SJSA1 (cell line): ENCODE data around the gene KITLG. TPM values are rescaled to one million over a fixed set of nuclear protein-coding genes. Genes with fewer than 3 reads are reported as not detected.

ENCODE experiments used
- DNase-seq, 2 experiments: peaks; one replicate each; pipeline ENCODE4 v3.0.0-alpha.2; 2015 to 2020; ENCODE audit warnings: low spot score in 2 of 2, low read depth in 1 of 2
- H3K27ac ChIP-seq: fragments of 250-450 bp; sonication (Bioruptor Pico); 2 replicates; pipeline ENCODE4 v1.5.1; 2020; ENCODE audit warnings: mild to moderate bottlenecking, moderate library complexity
- H3K27me3 ChIP-seq: fragments of 250-450 bp; sonication (Bioruptor Pico); replicated peaks from 2 replicates; pipeline ENCODE4 v1.5.1; 2020; ENCODE audit warnings: mild to moderate bottlenecking, moderate library complexity
- H3K36me3 ChIP-seq: fragments of 250-450 bp; sonication (Bioruptor Pico); 2 replicates; pipeline ENCODE4 v1.5.1; 2020; ENCODE audit warnings: mild to moderate bottlenecking
- H3K4me1 ChIP-seq: fragments of 250-450 bp; sonication (Bioruptor Pico); replicated peaks from 2 replicates; pipeline ENCODE4 v1.6.1; 2021; ENCODE audit warnings: mild to moderate bottlenecking
- H3K4me3 ChIP-seq: fragments of 250-450 bp; sonication (Bioruptor Pico); 2 replicates; pipeline ENCODE4 v1.5.1; 2020; ENCODE audit warnings: mild to moderate bottlenecking
- H3K9me3 ChIP-seq: fragments of 250-450 bp; sonication (Bioruptor Pico); replicated peaks from 2 replicates; pipeline ENCODE4 v1.5.1; 2020; ENCODE audit warnings: mild to moderate bottlenecking
- total RNA-seq: library from RNA; depleted of rRNA; stranded (reverse); fragments of >200 nt; shearing (Covaris generic); gene quantifications from 2 replicates; pipeline ENCODE4 v1.2.3, GENCODE V29; 2014

The KITLG gene
- total RNA-seq, 1 experiment from 2014 or later, result 4.1 TPM

GRCh38 chr12:88546226-88546625, 34.0 kb downstream of the KITLG start:
- no peaks in the 10 kb centered on the region for H3K27me3 ChIP-seq
- no peaks in the 10 kb centered on the region for H3K36me3 ChIP-seq
- no peaks in the 10 kb centered on the region for H3K4me1 ChIP-seq
- H3K9me3 ChIP-seq, result no peaks in the 10 kb centered on the region
- H3K4me3 ChIP-seq, result no peak overlapping the region
- H3K27ac ChIP-seq, result no peak overlapping the region
- DNase-seq, result no peak

- H3K36me3 ChIP-seq, result no peaks in the 10 kb centered on the region
- DNase-seq, result no peak
- no peaks in the 10 kb centered on the region for H3K4me1 ChIP-seq
- H3K27ac ChIP-seq, result no peak overlapping the region
- no peaks in the 10 kb centered on the region for H3K27me3 ChIP-seq
- no peak overlapping the region for H3K4me3 ChIP-seq
- H3K9me3 ChIP-seq, result no peaks in the 10 kb centered on the region
Measured at GRCh38 chr12:88544991-88545980, 35.0 kb downstream of the KITLG start.

GRCh38 chr12:88539893-88540292, 40.4 kb downstream of the KITLG start:
- Histone ChIP-seq H3K4me1 (no peaks in the 10 kb centered on the region), H3K27me3 (no peaks in the 10 kb centered on the region), H3K4me3 (no peak overlapping the region), H3K9me3 (no peaks in the 10 kb centered on the region), H3K27ac (no peak overlapping the region), H3K36me3 (no peaks in the 10 kb centered on the region)
- DNase-seq, result no peak

GRCh38 chr12:88538697-88539096, 41.6 kb downstream of the KITLG start:
- H3K27me3 ChIP-seq, result no peaks in the 10 kb centered on the region
- no peaks in the 10 kb centered on the region for H3K4me1 ChIP-seq
- no peak for DNase-seq
- no peaks in the 10 kb centered on the region for H3K9me3 ChIP-seq
- H3K27ac ChIP-seq, result no peak overlapping the region
- H3K36me3 ChIP-seq, result no peaks in the 10 kb centered on the region
- no peak overlapping the region for H3K4me3 ChIP-seq

- Histone ChIP-seq H3K27me3 (no peaks in the 10 kb centered on the region), H3K4me1 (no peaks in the 10 kb centered on the region), H3K27ac (no peak overlapping the region), H3K4me3 (no peak overlapping the region), H3K36me3 (no peaks in the 10 kb centered on the region), H3K9me3 (no peaks in the 10 kb centered on the region)
- no peak for DNase-seq
Measured at GRCh38 chr12:88538250-88538649, 42.0 kb downstream of the KITLG start.

- H3K36me3 ChIP-seq, result no peaks in the 10 kb centered on the region
- H3K27me3 ChIP-seq, result no peaks in the 10 kb centered on the region
- no peak for DNase-seq
- no peaks in the 10 kb centered on the region for H3K4me1 ChIP-seq
- no peak overlapping the region for H3K4me3 ChIP-seq
- no peaks in the 10 kb centered on the region for H3K9me3 ChIP-seq
- H3K27ac ChIP-seq, result no peak overlapping the region
Measured at GRCh38 chr12:88530868-88531267, 49.4 kb downstream of the KITLG start.

- DNase-seq, result no peak
- Histone ChIP-seq H3K36me3 (no peaks in the 10 kb centered on the region), H3K4me3 (no peak overlapping the region), H3K27me3 (no peaks in the 10 kb centered on the region), H3K9me3 (no peaks in the 10 kb centered on the region), H3K27ac (no peak overlapping the region), H3K4me1 (no peaks in the 10 kb centered on the region)
Measured at GRCh38 chr12:88529531-88530488, 50.5 kb downstream of the KITLG start.

- no peaks in the 10 kb centered on the region for H3K4me1 ChIP-seq
- H3K4me3 ChIP-seq, result no peak overlapping the region
- H3K9me3 ChIP-seq, result no peaks in the 10 kb centered on the region
- H3K36me3 ChIP-seq, result no peaks in the 10 kb centered on the region
- H3K27me3 ChIP-seq, result no peaks in the 10 kb centered on the region
- no peak overlapping the region for H3K27ac ChIP-seq
- DNase-seq, result no peak
Measured at GRCh38 chr12:88522961-88523360, 57.3 kb downstream of the KITLG start.

- peak overlapping the region; percentile 32; the same call in 1 of the 2 replicates for H3K27ac ChIP-seq
- no peaks in the 10 kb centered on the region for H3K4me1 ChIP-seq
- H3K27me3 ChIP-seq, result no peaks in the 10 kb centered on the region
- no peaks in the 10 kb centered on the region for H3K36me3 ChIP-seq
- no peak overlapping the region for H3K4me3 ChIP-seq
- no peaks in the 10 kb centered on the region for H3K9me3 ChIP-seq
- DNase-seq, result peak in 1 of 2 experiments; percentile 41
Measured at GRCh38 chr12:88520436-88520820, 59.8 kb downstream of the KITLG start.

- Histone ChIP-seq H3K27ac (peak overlapping the region; percentile 14; the same call in 1 of the 2 replicates), H3K9me3 (no peaks in the 10 kb centered on the region), H3K4me1 (no peaks in the 10 kb centered on the region), H3K4me3 (no peak overlapping the region), H3K36me3 (no peaks in the 10 kb centered on the region), H3K27me3 (no peaks in the 10 kb centered on the region)
- peak in 1 of 2 experiments; percentile 29 for DNase-seq
Measured at GRCh38 chr12:88519802-88520435, 60.4 kb downstream of the KITLG start.

GRCh38 chr12:88518863-88519403, 61.3 kb downstream of the KITLG start:
- H3K4me1 ChIP-seq, result no peaks in the 10 kb centered on the region
- H3K9me3 ChIP-seq, result no peaks in the 10 kb centered on the region
- no peak overlapping the region for H3K27ac ChIP-seq
- H3K27me3 ChIP-seq, result no peaks in the 10 kb centered on the region
- no peak for DNase-seq
- H3K4me3 ChIP-seq, result no peak overlapping the region
- no peaks in the 10 kb centered on the region for H3K36me3 ChIP-seq

- no peaks in the 10 kb centered on the region for H3K27me3 ChIP-seq
- H3K36me3 ChIP-seq, result no peaks in the 10 kb centered on the region
- no peaks in the 10 kb centered on the region for H3K9me3 ChIP-seq
- no peak overlapping the region for H3K4me3 ChIP-seq
- DNase-seq, result no peak
- no peaks in the 10 kb centered on the region for H3K4me1 ChIP-seq
- no peak overlapping the region for H3K27ac ChIP-seq
Measured at GRCh38 chr12:88516811-88517210, 63.5 kb downstream of the KITLG start.

- DNase-seq, result no peak
- no peaks in the 10 kb centered on the region for H3K9me3 ChIP-seq
- no peaks in the 10 kb centered on the region for H3K36me3 ChIP-seq
- H3K4me1 ChIP-seq, result no peaks in the 10 kb centered on the region
- no peak overlapping the region for H3K4me3 ChIP-seq
- no peak overlapping the region for H3K27ac ChIP-seq
- H3K27me3 ChIP-seq, result no peaks in the 10 kb centered on the region
Measured at GRCh38 chr12:88510843-88511242, 69.4 kb downstream of the KITLG start.
